ENCODE results near the gene ASB16.

ASB16 gene

DNA sequence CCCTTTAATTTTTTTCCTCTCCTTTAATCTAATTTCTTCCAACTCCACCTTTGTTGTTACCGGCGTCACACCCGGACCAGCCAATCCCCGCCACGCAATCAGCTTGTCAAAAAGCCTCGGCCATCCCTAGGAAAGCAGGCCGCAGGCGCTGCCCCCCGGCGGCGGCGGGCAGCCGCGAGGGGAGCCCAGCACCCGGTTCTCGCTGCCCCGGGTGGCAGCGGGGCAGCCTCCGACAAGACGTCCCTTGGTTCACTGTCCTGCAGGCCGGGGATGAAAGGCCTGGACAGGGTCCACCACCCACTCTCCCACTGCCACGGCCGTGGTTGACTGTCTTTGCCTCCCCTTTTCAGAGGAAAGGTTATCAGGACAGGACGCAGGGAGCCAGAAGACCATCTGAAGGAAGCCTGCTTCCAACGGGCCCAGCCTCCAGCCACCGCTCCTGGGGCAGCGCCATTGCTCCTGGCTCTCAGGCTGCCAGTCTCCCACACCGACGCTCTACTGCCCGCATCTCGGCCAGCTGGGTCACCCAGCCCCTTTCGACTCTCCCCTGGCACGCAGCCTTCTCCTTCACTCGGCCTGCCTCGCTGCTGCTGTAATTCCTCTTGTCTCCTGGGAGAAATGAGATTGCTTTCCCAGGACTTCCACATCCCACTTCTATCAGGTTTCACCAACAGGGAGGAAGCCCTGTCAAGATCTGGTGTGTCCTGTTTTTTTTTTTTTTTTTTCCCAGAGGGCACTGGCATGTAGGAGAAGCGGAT is 51.8 kb downstream of the ASB16 start:
- no peak for DNase-seq (ENCODE audit: low read depth, low spot score)

GRCh38 chr17:44223541-44224071 is 53.1 kb downstream of the ASB16 start:
- no peak for DNase-seq (ENCODE audit: low read depth, low spot score)
